H9 (cell line): ENCODE data around the gene ZSWIM5. TPM values are rescaled to one million over a fixed set of nuclear protein-coding genes. Genes with fewer than 3 reads are reported as not detected.

Source experiments
- DNase-seq: peaks from one replicate; pipeline ENCODE4 v3.0.0-alpha.2; 2017
- H2AFZ ChIP-seq: one replicate; pipeline ENCODE4 v1.6.1; 2013; ENCODE audit warnings: mild to moderate bottlenecking, low read length, control low read depth, moderate library complexity
- H2AK5ac ChIP-seq: 2 replicates; pipeline ENCODE4 v1.6.1; 2013; ENCODE audit warnings: low read length, control low read depth, mixed read lengths; ENCODE audit not compliant: insufficient read length
- H2BK120ac ChIP-seq: one replicate; pipeline ENCODE4 v1.6.1; 2013; ENCODE audit warnings: low read depth, mild to moderate bottlenecking, low read length, control low read depth, inconsistent platforms; ENCODE audit not compliant: poor library complexity, severe bottlenecking
- H2BK12ac ChIP-seq: 2 replicates; pipeline ENCODE4 v1.6.1; 2013; ENCODE audit warnings: low read length, control low read depth, mixed read lengths, low read depth; ENCODE audit not compliant: insufficient read length
- H2BK15ac ChIP-seq: 2 replicates; pipeline ENCODE4 v1.6.1; 2013; ENCODE audit warnings: low read depth, low read length, control low read depth
- H2BK20ac ChIP-seq: one replicate; pipeline ENCODE4 v1.6.1; 2013; ENCODE audit warnings: low read depth, mild to moderate bottlenecking, low read length, control low read depth, inconsistent platforms; ENCODE audit not compliant: poor library complexity, severe bottlenecking
- H2BK5ac ChIP-seq: 2 replicates; pipeline ENCODE4 v1.6.1; 2013; ENCODE audit warnings: low read length, control low read depth, mixed read lengths; ENCODE audit not compliant: insufficient read length
- H3K14ac ChIP-seq: 2 replicates; pipeline ENCODE4 v1.6.1; 2013; ENCODE audit warnings: low read length, control low read depth; ENCODE audit not compliant: insufficient read depth
- H3K18ac ChIP-seq: 2 replicates; pipeline ENCODE4 v1.6.1; 2013; ENCODE audit warnings: low read depth, mild to moderate bottlenecking, mixed read lengths, low read length, control low read depth; ENCODE audit not compliant: insufficient read length
- H3K23ac ChIP-seq: 2 replicates; pipeline ENCODE4 v1.6.1; 2013; ENCODE audit warnings: low read length, control low read depth, mixed read lengths, low read depth; ENCODE audit not compliant: insufficient read length
- H3K23me2 ChIP-seq: 2 replicates; pipeline ENCODE4 v1.6.1; 2013; ENCODE audit warnings: low read depth, mild to moderate bottlenecking, mixed read lengths, low read length, control low read depth; ENCODE audit not compliant: insufficient read length, poor library complexity, severe bottlenecking
- H3K27ac ChIP-seq: 2 replicates; pipeline ENCODE4 v1.5.1; 2013; ENCODE audit warnings: low read length, control low read depth, mixed read lengths, low read depth; ENCODE audit not compliant: insufficient read length
- H3K27me3 ChIP-seq: 2 replicates; pipeline ENCODE4 v1.6.1; 2013; ENCODE audit warnings: low read length, control low read depth, inconsistent platforms; ENCODE audit not compliant: insufficient read depth
- H3K4ac ChIP-seq: 2 replicates; pipeline ENCODE4 v1.6.1; 2013; ENCODE audit warnings: low read depth, mild to moderate bottlenecking, control low read depth, inconsistent platforms, low read length, moderate library complexity
- H3K4me1 ChIP-seq: 2 replicates; pipeline ENCODE4 v1.6.1; 2013; ENCODE audit warnings: low read length, control low read depth, inconsistent platforms; ENCODE audit not compliant: insufficient read depth
- H3K4me2 ChIP-seq: 2 replicates; pipeline ENCODE4 v1.6.1; 2013; ENCODE audit warnings: low read length, control low read depth, mixed read lengths; ENCODE audit not compliant: insufficient read length, insufficient read depth
- H3K56ac ChIP-seq: 2 replicates; pipeline ENCODE4 v1.6.1; 2013; ENCODE audit warnings: low read depth, mild to moderate bottlenecking, mixed read lengths, low read length, control low read depth; ENCODE audit not compliant: insufficient read length
- H3K79me1 ChIP-seq: 2 replicates; pipeline ENCODE4 v1.6.1; 2013; ENCODE audit warnings: low read depth, mild to moderate bottlenecking, moderate library complexity, low read length, control low read depth, inconsistent platforms; ENCODE audit not compliant: insufficient read depth, poor library complexity, severe bottlenecking
- H3K79me2 ChIP-seq: 2 replicates; pipeline ENCODE4 v1.6.1; 2013; ENCODE audit warnings: low read length, control low read depth, inconsistent platforms; ENCODE audit not compliant: insufficient read depth
- H3K9ac ChIP-seq: 2 replicates; pipeline ENCODE4 v1.6.1; 2013; ENCODE audit warnings: low read length, control low read depth, mixed read lengths; ENCODE audit not compliant: insufficient read length; ENCODE audit errors: extremely low read depth
- H3K9me3 ChIP-seq: one replicate; pipeline ENCODE4 v1.6.1; 2013; ENCODE audit warnings: low read depth, low read length, inconsistent platforms; ENCODE audit not compliant: control insufficient read depth
- H3T11ph ChIP-seq: one replicate; pipeline ENCODE4 v1.6.1; 2013; ENCODE audit warnings: mild to moderate bottlenecking, low read length, control low read depth, inconsistent platforms
- H4K20me1 ChIP-seq: one replicate; pipeline ENCODE4 v1.6.1; 2013; ENCODE audit not compliant: control insufficient read depth, insufficient read length, insufficient read depth
- H4K5ac ChIP-seq: 2 replicates; pipeline ENCODE4 v1.6.1; 2013; ENCODE audit warnings: low read depth, mild to moderate bottlenecking, mixed read lengths, low read length, control low read depth; ENCODE audit not compliant: insufficient read length
- H4K8ac ChIP-seq: replicated peaks from 2 replicates; pipeline ENCODE4 v1.6.1; 2013; ENCODE audit warnings: low read length, control low read depth, mixed read lengths, low read depth; ENCODE audit not compliant: insufficient read length
- H4K91ac ChIP-seq: 2 replicates; pipeline ENCODE4 v1.6.1; 2013; ENCODE audit warnings: low read depth, mild to moderate bottlenecking, moderate library complexity, mixed read lengths, low read length, control low read depth; ENCODE audit not compliant: insufficient read length
- H3K27ac Mint-ChIP-seq, 3 experiments: 2 replicates in 2 of 3; 3 replicates in 1 of 3; pipeline ENCODE4 v1.8.0; 2020 to 2021; ENCODE audit warnings: mixed read lengths in 3 of 3, mild to moderate bottlenecking in 1 of 3, moderate library complexity in 1 of 3
- H3K27me3 Mint-ChIP-seq: 2 replicates; pipeline ENCODE4 v1.8.0; 2021; ENCODE audit warnings: low read depth, mild to moderate bottlenecking, moderate library complexity, mixed read lengths
- H3K36me3 Mint-ChIP-seq, 3 experiments: 2 replicates in 2 of 3; 3 replicates in 1 of 3; pipeline ENCODE4 v1.8.0; 2020 to 2021; ENCODE audit warnings: low read depth in 3 of 3, mixed read lengths in 3 of 3; ENCODE audit not compliant: insufficient read depth in 1 of 3
- H3K4me1 Mint-ChIP-seq, 2 experiments: 2 replicates each; pipeline ENCODE4 v1.8.0; 2020; ENCODE audit warnings: mixed read lengths in 2 of 2
- H3K4me3 Mint-ChIP-seq, 2 experiments: 2 replicates in 1 of 2; 3 replicates in 1 of 2; pipeline ENCODE4 v1.8.0; 2020 to 2021; ENCODE audit warnings: mild to moderate bottlenecking in 2 of 2, mixed read lengths in 2 of 2, moderate library complexity in 1 of 2
- H3K9me3 Mint-ChIP-seq, 2 experiments: 2 replicates in 1 of 2; 3 replicates in 1 of 2; pipeline ENCODE4 v1.8.0; 2020; ENCODE audit warnings: mild to moderate bottlenecking in 2 of 2, mixed read lengths in 2 of 2, moderate library complexity in 1 of 2
- WGBS: extraction: QIAGEN DNeasy Blood & Tissue Kit; methylation state at CpG from one replicate; pipeline ENCODE4 v1.1.7; 2013; ENCODE audit warnings: missing lambda C conversion rate, low lambda C conversion rate, mixed read lengths; ENCODE audit not compliant: insufficient read length; ENCODE audit errors: extremely low coverage; 5-methylcytosine and 5-hydroxymethylcytosine counted together
- total RNA-seq: library from RNA; stranded (reverse); gene quantifications from 2 replicates; pipeline ENCODE4 v1.2.1, GENCODE V29; 2021
- TF ChIP-seq, protein P1 (sequence below): fragments of 200-600 bp; sonication (generic); conservative IDR thresholded peaks from 3 replicates; pipeline ENCODE4 v1.8.0; 2021; ENCODE audit warnings: antibody characterized with exemption, mild to moderate bottlenecking

The ZSWIM5 gene
- total RNA-seq, 1 experiment from 2014 or later: 3.5 TPM

DNA sequence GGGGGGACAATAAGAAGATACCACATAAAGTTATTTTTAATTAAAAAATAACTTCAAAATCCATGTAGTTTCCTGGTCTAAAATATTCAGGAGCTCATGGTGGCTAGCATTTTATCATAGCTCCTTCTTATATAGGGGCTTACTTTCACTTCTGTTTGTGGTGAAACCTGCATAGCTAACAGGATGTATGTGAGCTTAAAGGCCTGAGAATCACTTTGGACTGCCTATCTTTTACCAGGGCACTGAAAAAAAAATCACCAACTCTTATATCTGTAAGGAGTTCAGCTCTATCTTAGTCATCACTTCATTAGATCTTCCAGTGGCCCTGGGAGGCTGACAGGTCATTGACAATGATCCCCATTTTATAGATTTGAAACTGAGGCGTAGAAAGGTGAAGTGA, 173.0 kb downstream of the ZSWIM5 start:
- H3K23ac ChIP-seq: no peak overlapping the region
- no peaks in the 10 kb centered on the region for H3K36me3 Mint-ChIP-seq

More for the DNA sequence above, 173.0 kb downstream of the ZSWIM5 start:
- TF ChIP-seq, protein P1, sequence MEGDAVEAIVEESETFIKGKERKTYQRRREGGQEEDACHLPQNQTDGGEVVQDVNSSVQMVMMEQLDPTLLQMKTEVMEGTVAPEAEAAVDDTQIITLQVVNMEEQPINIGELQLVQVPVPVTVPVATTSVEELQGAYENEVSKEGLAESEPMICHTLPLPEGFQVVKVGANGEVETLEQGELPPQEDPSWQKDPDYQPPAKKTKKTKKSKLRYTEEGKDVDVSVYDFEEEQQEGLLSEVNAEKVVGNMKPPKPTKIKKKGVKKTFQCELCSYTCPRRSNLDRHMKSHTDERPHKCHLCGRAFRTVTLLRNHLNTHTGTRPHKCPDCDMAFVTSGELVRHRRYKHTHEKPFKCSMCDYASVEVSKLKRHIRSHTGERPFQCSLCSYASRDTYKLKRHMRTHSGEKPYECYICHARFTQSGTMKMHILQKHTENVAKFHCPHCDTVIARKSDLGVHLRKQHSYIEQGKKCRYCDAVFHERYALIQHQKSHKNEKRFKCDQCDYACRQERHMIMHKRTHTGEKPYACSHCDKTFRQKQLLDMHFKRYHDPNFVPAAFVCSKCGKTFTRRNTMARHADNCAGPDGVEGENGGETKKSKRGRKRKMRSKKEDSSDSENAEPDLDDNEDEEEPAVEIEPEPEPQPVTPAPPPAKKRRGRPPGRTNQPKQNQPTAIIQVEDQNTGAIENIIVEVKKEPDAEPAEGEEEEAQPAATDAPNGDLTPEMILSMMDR: no peak
- Histone ChIP-seq H3K56ac (no peak overlapping the region), H3K14ac (no peak overlapping the region), H2BK5ac (no peak overlapping the region), H2AK5ac (no peak overlapping the region), H3K27me3 (no peaks in the 10 kb centered on the region), H2AFZ (no peak overlapping the region), H3K9ac (no peak overlapping the region), H3K79me1 (no peaks in the 10 kb centered on the region), H3K18ac (no peak overlapping the region), H4K20me1 (no peaks in the 10 kb centered on the region), H3K4me2 (no peak overlapping the region), H2BK120ac (no peak overlapping the region), H3K4me1 (no peaks in the 10 kb centered on the region), H3K4ac (no peak overlapping the region), H3K27ac (no peak overlapping the region), H3K23me2 (no peaks in the 10 kb centered on the region), H2BK20ac (no peak overlapping the region), H2BK15ac (no peak overlapping the region), H4K5ac (no peak overlapping the region), H4K91ac (no peak overlapping the region), H4K8ac (no peak overlapping the region), H3K9me3 (no peaks in the 10 kb centered on the region), H3K79me2 (no peaks in the 10 kb centered on the region), H3T11ph (no peak overlapping the region), H2BK12ac (no peak overlapping the region)
- no peak overlapping the region for H3K4me3 Mint-ChIP-seq
- WGBS: no CpG with 5 or more reads among the region's 1 CpG
- DNase-seq: no peak
- H3K4me1 Mint-ChIP-seq: no peaks in the 10 kb centered on the region
- H3K9me3 Mint-ChIP-seq: no peaks in the 10 kb centered on the region
- H3K27me3 Mint-ChIP-seq: no peaks in the 10 kb centered on the region
- H3K27ac Mint-ChIP-seq: no peak overlapping the region
